HG02610 (cell line): Measurements from ENCODE around the gene TBC1D5.

Experiments used
- ATAC-seq: cut with Tn5 transposase; IDR thresholded peaks from one replicate; pipeline ENCODE4 v1.9.1; 2021; ENCODE audit warnings: mild to moderate bottlenecking, moderate library complexity; ENCODE audit not compliant: unreplicated experiment

The TBC1D5 gene

GRCh38 chr3:17258823-17259436, 483.5 kb downstream of the TBC1D5 start:
- ATAC-seq: no peak

DNA sequence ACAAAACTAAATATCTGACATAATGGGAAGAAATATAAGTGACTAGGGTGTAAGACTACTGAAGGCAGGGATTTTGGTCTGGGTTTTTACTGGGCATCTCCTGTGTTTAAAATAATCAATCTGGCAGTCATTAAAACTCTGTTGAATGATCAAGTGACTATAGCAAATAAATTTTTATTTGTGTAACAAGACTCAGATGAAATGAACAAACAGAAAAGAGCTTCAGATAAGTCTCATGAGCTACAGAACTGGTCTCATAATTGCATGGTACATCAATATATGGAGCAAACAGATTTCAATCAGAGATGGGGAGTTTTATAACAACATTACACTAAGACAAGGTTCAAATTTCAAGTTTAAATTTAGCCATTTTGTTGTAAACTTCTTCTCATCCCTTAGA, 485.2 kb downstream of the TBC1D5 start:
- no peak for ATAC-seq

GRCh38 chr3:17243621-17244020, 498.8 kb downstream of the TBC1D5 start:
- no peak for ATAC-seq

DNA sequence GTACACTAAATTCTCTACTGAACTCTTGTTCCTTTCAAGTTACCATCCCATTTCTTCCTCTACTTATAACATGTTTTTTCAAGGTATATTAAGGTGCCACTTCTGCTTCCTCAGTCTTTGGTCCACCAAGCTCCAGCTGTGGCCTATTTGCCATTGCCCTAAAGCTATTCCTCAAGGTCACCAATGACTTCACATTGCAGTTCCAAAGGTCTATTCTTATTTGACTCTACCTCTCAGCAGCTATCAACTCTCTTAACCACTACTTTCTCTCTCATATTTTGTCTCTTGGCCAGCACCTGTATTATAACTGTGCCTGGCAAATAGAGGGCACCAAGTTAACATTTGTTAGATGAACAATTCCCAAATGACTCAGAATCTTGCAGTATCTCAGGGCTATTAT, 503.0 kb downstream of the TBC1D5 start:
- ATAC-seq: no peak

- ATAC-seq: no peak
Observed at GRCh38 chr3:17238023-17238422, 504.4 kb downstream of the TBC1D5 start.

DNA sequence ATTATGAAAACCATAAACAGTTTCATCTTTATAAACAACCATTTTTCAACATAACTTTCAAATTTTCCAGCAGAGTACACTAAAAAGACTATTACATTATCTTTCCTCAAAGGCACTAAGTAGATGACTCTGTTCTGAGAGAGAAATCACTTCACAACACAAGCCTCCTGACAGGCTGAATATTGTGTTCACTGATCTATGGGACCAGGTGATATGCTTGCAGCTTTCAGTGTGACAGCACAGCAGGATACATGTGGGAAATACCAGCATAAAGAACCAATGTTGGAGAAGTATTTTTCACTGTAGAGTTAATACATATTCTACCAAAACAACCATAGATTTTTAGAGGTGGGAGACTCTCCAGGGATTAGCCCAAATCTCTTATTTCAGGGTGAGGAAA, 507.1 kb downstream of the TBC1D5 start:
- no peak for ATAC-seq

GRCh38 chr3:17234382-17234781, 508.0 kb downstream of the TBC1D5 start:
- ATAC-seq: no peak

GRCh38 chr3:17233398-17233800, 509.0 kb downstream of the TBC1D5 start:
- ATAC-seq: peak; percentile 86

- no peak for ATAC-seq
Observed at GRCh38 chr3:17232442-17232841, 510.0 kb downstream of the TBC1D5 start.

GRCh38 chr3:17231537-17232261, 510.7 kb downstream of the TBC1D5 start:
- no peak for ATAC-seq

DNA sequence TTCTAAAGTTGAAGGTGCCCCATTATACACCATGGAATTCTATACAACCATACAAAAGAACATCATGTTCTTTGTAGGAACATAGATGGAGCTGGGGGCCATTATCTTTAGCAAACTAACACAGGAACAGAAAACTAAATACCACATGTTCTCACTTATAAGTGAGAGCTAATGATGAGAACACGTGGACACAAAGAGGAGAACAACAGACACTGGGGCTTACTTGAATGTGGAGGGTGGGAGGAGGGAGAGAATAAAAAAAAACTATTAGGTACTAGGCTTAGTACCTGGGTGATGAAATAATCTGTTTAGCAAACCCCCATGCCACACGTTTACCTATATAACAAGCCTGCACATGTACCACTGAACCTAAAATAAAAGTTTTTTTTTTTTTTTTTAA, 515.0 kb downstream of the TBC1D5 start:
- ATAC-seq: no peak

- no peak for ATAC-seq
Observed at GRCh38 chr3:17221529-17221928, 520.9 kb downstream of the TBC1D5 start.

DNA sequence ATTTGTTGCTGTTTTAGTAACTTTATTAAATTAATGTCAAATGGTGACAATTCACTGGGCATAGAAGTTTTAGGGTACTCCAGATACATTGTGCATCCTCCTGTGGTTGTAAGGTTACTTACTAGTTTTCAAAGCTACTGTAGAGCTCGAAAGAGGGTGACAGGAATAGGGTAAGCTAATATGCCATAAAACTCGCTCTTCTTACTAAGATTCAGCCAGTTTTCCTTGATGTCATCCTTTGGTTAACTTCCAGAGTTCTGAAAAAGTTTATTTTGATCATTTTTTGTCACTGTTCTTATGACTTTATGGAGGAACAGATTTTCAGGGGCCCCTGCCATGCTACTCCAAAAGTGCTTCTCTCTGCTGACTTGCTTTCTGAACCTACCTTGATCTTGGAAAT, 522.8 kb downstream of the TBC1D5 start:
- ATAC-seq: no peak

- ATAC-seq: no peak
Observed at GRCh38 chr3:17218587-17218986, 523.8 kb downstream of the TBC1D5 start.

DNA sequence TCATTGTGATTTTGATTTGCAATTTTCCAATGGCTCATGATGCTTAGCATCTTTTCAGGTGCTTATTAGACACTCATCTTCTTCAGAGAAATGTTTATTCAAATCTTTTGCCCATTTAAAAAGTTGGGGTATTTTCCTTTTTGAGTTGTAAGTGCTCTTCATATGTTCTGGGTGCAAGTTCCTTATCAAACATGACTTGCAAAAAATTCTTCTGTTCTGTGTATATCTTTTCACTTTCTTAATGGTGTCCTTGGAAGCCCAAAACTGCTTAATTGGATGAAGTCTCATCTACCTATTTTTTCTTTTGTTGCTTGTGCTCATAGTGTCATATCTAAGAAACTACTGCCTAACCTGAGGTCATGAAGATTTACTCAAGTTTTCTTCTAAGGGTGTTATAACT, 524.8 kb downstream of the TBC1D5 start:
- ATAC-seq: no peak

GRCh38 chr3:17213102-17213501, 529.3 kb downstream of the TBC1D5 start:
- no peak for ATAC-seq

- ATAC-seq: no peak
Observed at GRCh38 chr3:17207979-17208378, 534.5 kb downstream of the TBC1D5 start.

- no peak for ATAC-seq
Observed at GRCh38 chr3:17207019-17207418, 535.4 kb downstream of the TBC1D5 start.

DNA sequence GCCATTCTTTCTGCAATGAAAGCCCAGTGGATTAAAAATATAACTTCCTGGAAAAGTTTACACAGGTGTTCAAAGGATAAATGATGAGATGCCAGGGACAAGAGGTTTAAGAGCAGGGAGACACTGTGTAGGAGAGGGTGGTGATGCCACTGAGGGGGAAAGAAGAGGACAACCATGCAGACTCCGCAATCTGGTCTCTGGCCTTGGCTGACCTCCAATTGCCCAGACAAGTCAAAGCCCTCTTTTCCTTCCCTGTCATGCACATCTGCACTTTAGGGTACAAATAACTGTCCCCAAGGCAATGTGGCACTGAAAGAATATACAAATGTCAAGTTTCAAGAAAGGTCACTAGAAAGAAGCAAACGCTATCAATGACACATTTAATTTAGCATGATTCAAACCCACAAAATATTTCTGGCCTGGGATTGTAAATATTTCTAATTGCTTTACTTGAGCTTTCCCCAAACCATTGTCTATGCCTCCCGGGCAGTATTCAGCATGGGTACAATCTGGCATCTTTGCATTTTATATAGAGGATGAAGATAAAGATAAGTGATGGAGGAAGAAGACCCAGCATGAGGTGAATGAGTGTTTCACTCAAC, 538.3 kb downstream of the TBC1D5 start:
- no peak for ATAC-seq

GRCh38 chr3:17201538-17201937, 540.9 kb downstream of the TBC1D5 start:
- no peak for ATAC-seq

- peak; percentile 81 for ATAC-seq
Observed at GRCh38 chr3:17195856-17196604, 546.4 kb downstream of the TBC1D5 start.

DNA sequence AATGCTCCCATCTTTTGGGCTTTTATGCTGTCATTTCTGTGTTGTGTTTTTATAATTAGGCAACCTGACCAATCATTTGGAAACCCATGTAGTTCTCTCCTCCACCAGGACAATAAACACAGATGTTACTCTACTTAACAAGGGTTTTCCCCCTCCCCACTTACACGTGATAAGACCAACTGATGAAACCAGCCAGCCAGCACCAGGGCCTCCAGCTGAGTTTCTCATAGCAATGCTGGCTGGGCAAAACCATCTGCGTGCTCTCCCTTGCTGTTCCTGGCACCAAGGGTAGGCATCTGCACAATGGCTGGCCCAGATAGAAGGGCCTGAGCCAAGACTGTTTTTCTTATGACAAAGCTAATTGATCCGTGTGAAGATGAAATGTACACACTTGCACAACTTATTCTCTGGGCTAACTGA, 547.2 kb downstream of the TBC1D5 start:
- peak; percentile 90 for ATAC-seq
